Endothelial cell of umbilical vein (primary cell): Measurements from ENCODE around the gene PSAPL1. TPM values are rescaled to one million over a fixed set of nuclear protein-coding genes. Genes with fewer than 3 reads are reported as not detected.

Experiments used
- BruUV-seq: library from RNA; stranded (reverse); fragments of 400-500 nt; replicated peaks from 2 replicates; lab custom pipeline; 2021; lab: Mats Ljungman, UMichigan
- CTCF ChIA-PET: fragments of 300-600, 350-600 bp; sonication (Branson Sonifier 250); formaldehyde crosslinking; loops from one replicate; lab custom pipeline; 2021; ENCODE audit warnings: antibody characterized with exemption, inconsistent platforms; lab: Charles Lee
- POLR2A ChIA-PET: fragments of 300-600, 350-600 bp; sonication (Branson Sonifier 250); formaldehyde crosslinking; loops from one replicate; lab custom pipeline; 2021; ENCODE audit warnings: antibody characterized with exemption, inconsistent platforms; lab: Charles Lee
- DNase-seq: peaks from one replicate; pipeline ENCODE4 v3.0.0-alpha.2; 2011; ENCODE audit warnings: low read depth, low spot score
- FAIRE-seq: peaks from 2 replicates; lab custom pipeline; 2011; peaks lifted over from hg19 to GRCh38; lab: Jason Lieb, UNC
- H2AFZ ChIP-seq: 2 replicates; pipeline ENCODE4 v1.6.0; 2012; ENCODE audit warnings: low read depth, low read length, control low read depth, inconsistent platforms
- H3K27ac ChIP-seq: 2 replicates; pipeline ENCODE4 v1.5.1; 2011; ENCODE audit warnings: low read depth, mild to moderate bottlenecking, control low read depth, low read length, moderate library complexity; ENCODE audit not compliant: insufficient read depth
- H3K27me3 ChIP-seq, 2 experiments: 2 replicates each; pipeline versions ENCODE4 v1.6.0 to v1.6.1; 2011; ENCODE audit warnings: low read length in 2 of 2, mixed read lengths in 1 of 2; ENCODE audit not compliant: control insufficient read depth in 2 of 2, insufficient read depth in 2 of 2
- H3K36me3 ChIP-seq, 2 experiments: 2 replicates in 1 of 2; 3 replicates in 1 of 2; pipeline ENCODE4 v1.5.1; 2011; ENCODE audit warnings: low read length in 2 of 2, mild to moderate bottlenecking in 1 of 2, moderate library complexity in 1 of 2; ENCODE audit not compliant: control insufficient read depth in 2 of 2, insufficient read depth in 2 of 2; ENCODE audit errors: extremely low read depth in 1 of 2
- H3K4me1 ChIP-seq: 3 replicates; pipeline ENCODE4 v1.5.1; 2011; ENCODE audit warnings: mild to moderate bottlenecking, low read length; ENCODE audit not compliant: control insufficient read depth, insufficient read depth; ENCODE audit errors: extremely low read depth
- H3K4me2 ChIP-seq: 2 replicates; pipeline ENCODE4 v1.6.1; 2011; ENCODE audit warnings: low read length, control low read depth, mixed read lengths; ENCODE audit not compliant: insufficient read depth
- H3K4me3 ChIP-seq, 3 experiments: fragments of 200-600 bp in 1 of 3; sonication (generic), shearing (Covaris generic) in 1 of 3; replicated peaks in 1 of 3; 2 replicates each; pipeline ENCODE4 v1.5.1; 2011 to 2016; ENCODE audit warnings: control low read depth in 3 of 3, low read length in 3 of 3, mild to moderate bottlenecking in 2 of 3, inconsistent platforms in 1 of 3, low read depth in 1 of 3, moderate library complexity in 1 of 3; ENCODE audit not compliant: insufficient read depth in 1 of 3
- H3K79me2 ChIP-seq: 2 replicates; pipeline ENCODE4 v1.6.0; 2012; ENCODE audit warnings: low read length, inconsistent platforms; ENCODE audit not compliant: control insufficient read depth, insufficient read depth
- H3K9ac ChIP-seq: replicated peaks from 2 replicates; pipeline ENCODE3; 2011; ENCODE audit warnings: low read length, control low read depth; ENCODE audit not compliant: insufficient read depth; ENCODE audit errors: extremely low read depth
- H3K9me1 ChIP-seq: replicated peaks from 3 replicates; pipeline ENCODE4 v1.6.0; 2011; ENCODE audit warnings: mild to moderate bottlenecking, low read length; ENCODE audit not compliant: control insufficient read depth, insufficient read depth; ENCODE audit errors: extremely low read depth
- H3K9me3 ChIP-seq: replicated peaks from 2 replicates; pipeline ENCODE4 v1.5.1; 2012; ENCODE audit warnings: low read length, inconsistent platforms; ENCODE audit not compliant: control insufficient read depth, insufficient read depth
- H4K20me1 ChIP-seq: replicated peaks from 2 replicates; pipeline ENCODE3; 2011; ENCODE audit warnings: mild to moderate bottlenecking, low read length; ENCODE audit not compliant: control insufficient read depth, insufficient read depth; ENCODE audit errors: extremely low read depth
- EZH2 ChIP-seq: IDR thresholded peaks from 2 replicates; pipeline ENCODE4 v1.6.1; 2012; ENCODE audit warnings: borderline replicate concordance, low read depth, mild to moderate bottlenecking, moderate library complexity, low read length, inconsistent platforms; ENCODE audit not compliant: severe bottlenecking
- FOS ChIP-seq: IDR thresholded peaks from 2 replicates; pipeline ENCODE4 v1.6.1; 2011; ENCODE audit warnings: mild to moderate bottlenecking, low read length, moderate library complexity, borderline replicate concordance; ENCODE audit not compliant: insufficient read depth
- GATA2 ChIP-seq: IDR thresholded peaks from 2 replicates; pipeline ENCODE4 v1.7.0; 2011; ENCODE audit warnings: low read depth, mild to moderate bottlenecking, moderate library complexity, mixed read lengths, low read length; ENCODE audit not compliant: insufficient read length, insufficient read depth
- JUN ChIP-seq: IDR thresholded peaks from 2 replicates; pipeline ENCODE4 v1.6.1; 2011; ENCODE audit warnings: borderline replicate concordance, low read depth; ENCODE audit not compliant: insufficient read length, insufficient read depth
- MYC ChIP-seq: IDR thresholded peaks from one replicate; pipeline ENCODE4 v1.6.1; 2011; ENCODE audit warnings: mild to moderate bottlenecking, low read depth, low read length
- POLR2A ChIP-seq: IDR thresholded peaks from 2 replicates; pipeline ENCODE4 v1.6.1; 2012; ENCODE audit warnings: low read depth, mild to moderate bottlenecking, control low read depth, low read length
- POLR2AphosphoS5 ChIP-seq: IDR thresholded peaks from 2 replicates; pipeline ENCODE4 v1.6.1; 2012; ENCODE audit warnings: low read depth, mild to moderate bottlenecking, control low read depth, low read length, moderate library complexity; ENCODE audit not compliant: insufficient read depth
- dilution Hi-C: fragments of 300-500 bp; cut with MboI; formaldehyde crosslinking; loops from one replicate; pipeline ENCODE4 v1.15.0; 2019; ENCODE audit warnings: low sequenced_read_pairs; ENCODE audit not compliant: extremely low pct_ligation_motif_present
- intact Hi-C: fragments of 100-400 bp; cut with micrococcal nuclease; formaldehyde crosslinking; loops from one replicate; pipeline ENCODE4 v1.10.0; 2022
- polyA plus RNA-seq, 4 experiments: library from polyadenylated mRNA; depleted of rRNA in 3 of 4; stranded (reverse) in 3 of 4; unstranded in 1 of 4; fragments of >200 nt; gene quantifications; 2 replicates each; pipeline versions ENCODE4 v1.2.1 to v1.2.3, GENCODE V29; 2011 to 2012; ENCODE audit warnings: missing spikeins in 1 of 4
- total RNA-seq: library from RNA; stranded (reverse); gene quantifications from 2 replicates; pipeline ENCODE4 v1.2.3, GENCODE V29; 2021
- TF ChIP-seq, protein P1 (sequence below): IDR thresholded peaks from 2 replicates; pipeline ENCODE4 v1.6.1; 2011; ENCODE audit not compliant: insufficient read depth, insufficient read length
- TF ChIP-seq, protein P2 (sequence below), 2 donors: IDR thresholded peaks; 1 replicate in 1 of 2; 2 replicates in 1 of 2; pipeline ENCODE4 v1.5.1; 2011; ENCODE audit warnings: low read length in 2 of 2, mild to moderate bottlenecking in 2 of 2, moderate library complexity in 2 of 2, control low read depth in 1 of 2, inconsistent platforms in 1 of 2, low read depth in 1 of 2; ENCODE audit not compliant: insufficient read depth in 1 of 2; ENCODE audit errors: extremely low read depth in 1 of 2

Gene PSAPL1
- total and polyA plus RNA-seq, 2 donors (not counting 3 experiments of a cell fraction or from before 2014, with no cell fraction given): not detected

DNA sequence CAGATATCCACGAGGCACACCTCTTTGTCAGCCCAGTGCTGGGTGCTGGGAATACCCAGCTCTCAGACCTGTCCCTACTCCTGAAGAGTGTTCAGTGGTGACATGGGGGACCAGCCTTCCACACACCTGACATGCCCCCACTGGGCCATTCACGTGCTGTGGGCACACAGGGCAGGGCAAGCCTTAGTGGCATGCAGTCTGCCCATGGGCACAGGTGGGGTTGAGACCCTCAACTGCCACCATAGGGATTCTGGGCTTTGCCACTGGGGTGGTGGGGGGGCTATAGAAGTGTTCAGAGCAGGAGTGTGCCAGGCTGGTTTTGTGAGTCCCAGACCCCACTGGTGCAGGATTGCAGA is 16.7 kb upstream of the PSAPL1 start:
- peaks cover 1% of the 10 kb centered on the region for H3K9me3 ChIP-seq
- TF ChIP-seq EZH2 (no peak), MYC (no peak), JUN (no peak), FOS (no peak), POLR2A (no peak), POLR2AphosphoS5 (no peak), GATA2 (no peak)
- TF ChIP-seq, protein P1, sequence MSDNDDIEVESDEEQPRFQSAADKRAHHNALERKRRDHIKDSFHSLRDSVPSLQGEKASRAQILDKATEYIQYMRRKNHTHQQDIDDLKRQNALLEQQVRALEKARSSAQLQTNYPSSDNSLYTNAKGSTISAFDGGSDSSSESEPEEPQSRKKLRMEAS: no peak
- TF ChIP-seq, protein P2, sequence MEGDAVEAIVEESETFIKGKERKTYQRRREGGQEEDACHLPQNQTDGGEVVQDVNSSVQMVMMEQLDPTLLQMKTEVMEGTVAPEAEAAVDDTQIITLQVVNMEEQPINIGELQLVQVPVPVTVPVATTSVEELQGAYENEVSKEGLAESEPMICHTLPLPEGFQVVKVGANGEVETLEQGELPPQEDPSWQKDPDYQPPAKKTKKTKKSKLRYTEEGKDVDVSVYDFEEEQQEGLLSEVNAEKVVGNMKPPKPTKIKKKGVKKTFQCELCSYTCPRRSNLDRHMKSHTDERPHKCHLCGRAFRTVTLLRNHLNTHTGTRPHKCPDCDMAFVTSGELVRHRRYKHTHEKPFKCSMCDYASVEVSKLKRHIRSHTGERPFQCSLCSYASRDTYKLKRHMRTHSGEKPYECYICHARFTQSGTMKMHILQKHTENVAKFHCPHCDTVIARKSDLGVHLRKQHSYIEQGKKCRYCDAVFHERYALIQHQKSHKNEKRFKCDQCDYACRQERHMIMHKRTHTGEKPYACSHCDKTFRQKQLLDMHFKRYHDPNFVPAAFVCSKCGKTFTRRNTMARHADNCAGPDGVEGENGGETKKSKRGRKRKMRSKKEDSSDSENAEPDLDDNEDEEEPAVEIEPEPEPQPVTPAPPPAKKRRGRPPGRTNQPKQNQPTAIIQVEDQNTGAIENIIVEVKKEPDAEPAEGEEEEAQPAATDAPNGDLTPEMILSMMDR (IDR thresholded peaks at IDR 0.05; ENCODE audit: extremely low read depth in 1 of 2, insufficient read depth in 1 of 2, low read depth in 1 of 2, low read length in 2 of 2): no peak
- dilution Hi-C loops (no loop called here), intact Hi-C loops (no loop called here)
- H3K36me3 ChIP-seq: no peaks in the 10 kb centered on the region
- no peak overlapping the region for H3K4me2 ChIP-seq
- H3K4me1 ChIP-seq: no peaks in the 10 kb centered on the region
- H3K4me3 ChIP-seq: no peak overlapping the region
- H3K27me3 ChIP-seq: no peaks in the 10 kb centered on the region
- CTCF ChIA-PET: no interaction called here
- H2AFZ ChIP-seq: no peak overlapping the region
- no TSS peak for BruUV-seq
- H3K27ac ChIP-seq: no peak overlapping the region
- FAIRE-seq: no peak
- DNase-seq: no peak
- no peaks in the 10 kb centered on the region for H3K9me1 ChIP-seq
- H4K20me1 ChIP-seq: no peaks in the 10 kb centered on the region
- H3K79me2 ChIP-seq: no peaks in the 10 kb centered on the region
- no peak overlapping the region for H3K9ac ChIP-seq
- POLR2A ChIA-PET: no interaction called here
